GM18520 (cell line): ENCODE data around the gene KIF16B.
A peak's percentile ranks its signal among the peaks of the same experiment; 100 is the strongest.
"Not testable (repeated sequence)": the region's sequence is repeated elsewhere in the genome, so short reads cannot be mapped to it uniquely, and the experiment has no call there.

Source experiments
- ATAC-seq: cut with Tn5 transposase; IDR thresholded peaks from one replicate; pipeline ENCODE4 v1.9.1; 2021; ENCODE audit not compliant: unreplicated experiment

The KIF16B gene

DNA sequence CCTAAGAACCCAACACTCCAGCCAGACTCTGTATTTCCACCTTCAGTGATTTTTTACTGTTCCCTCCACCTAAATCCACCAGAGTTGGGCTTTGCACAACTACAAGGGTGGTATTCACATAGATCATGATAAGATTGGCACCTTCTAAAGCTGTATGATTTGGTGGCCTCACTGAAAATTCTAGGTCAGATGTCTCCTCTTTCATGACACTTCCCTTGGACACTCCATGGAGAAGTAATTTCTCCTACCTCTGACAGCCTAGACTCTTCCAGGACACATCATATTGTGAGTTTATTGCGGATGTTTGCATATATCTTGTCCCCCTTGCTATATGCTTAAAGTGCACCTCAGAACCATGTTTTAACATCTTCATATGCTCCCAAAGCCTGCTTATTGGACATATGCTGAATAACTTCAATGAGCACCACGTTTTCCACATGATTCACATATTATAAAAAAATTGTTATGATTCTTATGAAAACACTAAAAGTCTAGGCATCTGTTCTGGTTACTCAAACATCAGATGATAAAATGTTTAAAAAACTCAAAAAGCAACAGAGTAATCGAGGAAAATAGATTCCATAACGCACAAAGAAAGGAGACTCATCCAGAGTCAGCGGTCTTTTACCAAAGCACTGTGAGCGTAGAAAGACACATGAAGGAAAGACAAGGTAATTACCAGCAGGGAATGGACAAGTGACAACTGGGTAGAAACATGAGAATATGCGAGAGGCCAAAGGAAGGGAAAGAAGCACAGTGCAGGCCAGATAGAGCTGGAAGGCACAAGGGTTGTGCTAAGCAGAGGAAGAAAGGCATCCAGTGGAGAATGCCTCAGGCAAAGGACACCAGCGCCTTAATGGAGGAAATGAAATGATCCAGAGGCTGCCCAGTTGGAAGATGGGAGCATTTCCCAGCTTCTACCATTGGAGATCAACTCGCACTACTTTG, 46.5 kb downstream of the KIF16B start:
- no peak for ATAC-seq

- ATAC-seq, result not testable (repeated sequence)
These were observed 50.6 kb downstream of the KIF16B start for GRCh38 chr20:16522651-16523050.

DNA sequence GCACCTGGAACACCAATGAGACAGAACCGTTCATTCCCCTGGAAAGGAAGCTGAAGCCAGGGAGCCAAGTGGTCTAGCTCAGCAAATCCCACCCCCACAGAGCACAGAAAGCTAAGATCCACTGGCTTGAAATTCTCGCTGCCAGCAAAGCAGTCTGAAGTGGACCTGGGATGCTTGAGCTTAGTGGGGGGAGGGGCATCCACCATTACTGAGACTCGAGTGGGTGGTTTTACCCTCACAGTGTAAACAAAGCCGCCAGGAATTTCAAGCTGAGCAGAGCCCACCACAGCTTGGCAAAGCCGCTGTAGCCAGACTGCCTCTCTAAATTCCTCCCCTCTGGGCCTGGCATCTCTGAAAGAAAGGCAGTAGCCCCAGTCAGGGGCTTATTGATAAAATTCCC, 53.1 kb downstream of the KIF16B start:
- no peak for ATAC-seq

DNA sequence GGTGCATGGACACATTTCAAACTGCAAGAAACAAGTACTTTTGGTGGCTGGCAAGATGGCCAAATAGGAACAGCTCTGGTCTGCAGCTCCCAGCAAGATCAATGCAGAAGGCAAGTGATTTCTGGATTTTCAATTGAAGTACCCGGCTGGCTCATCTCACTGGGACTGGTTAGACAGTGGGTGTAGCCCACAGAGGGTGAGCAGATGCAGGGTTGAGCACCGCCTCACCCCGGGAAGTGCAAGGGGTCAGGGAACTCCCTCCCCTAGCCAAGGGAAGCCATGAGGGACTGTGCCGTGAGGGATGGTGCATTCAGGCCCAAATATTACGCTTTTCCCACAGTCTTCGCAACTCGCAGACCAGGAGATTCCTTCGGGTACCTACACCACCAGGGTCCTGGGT, 53.6 kb downstream of the KIF16B start:
- ATAC-seq, result not testable (repeated sequence)

DNA sequence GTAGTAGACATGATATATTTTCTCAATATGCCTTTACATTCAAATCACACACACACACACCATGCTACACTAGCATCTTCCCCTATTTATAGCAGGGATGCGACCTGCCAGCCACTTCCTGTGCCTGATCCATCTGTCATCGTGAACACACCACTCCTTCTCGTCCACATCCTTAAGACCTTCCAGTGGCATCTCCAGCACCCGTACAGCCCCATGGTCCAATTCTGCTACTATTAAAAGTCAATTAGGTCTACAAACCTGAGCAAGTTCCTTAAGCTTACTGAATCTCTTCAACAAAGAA, 54.5 kb downstream of the KIF16B start:
- ATAC-seq, result no peak

DNA sequence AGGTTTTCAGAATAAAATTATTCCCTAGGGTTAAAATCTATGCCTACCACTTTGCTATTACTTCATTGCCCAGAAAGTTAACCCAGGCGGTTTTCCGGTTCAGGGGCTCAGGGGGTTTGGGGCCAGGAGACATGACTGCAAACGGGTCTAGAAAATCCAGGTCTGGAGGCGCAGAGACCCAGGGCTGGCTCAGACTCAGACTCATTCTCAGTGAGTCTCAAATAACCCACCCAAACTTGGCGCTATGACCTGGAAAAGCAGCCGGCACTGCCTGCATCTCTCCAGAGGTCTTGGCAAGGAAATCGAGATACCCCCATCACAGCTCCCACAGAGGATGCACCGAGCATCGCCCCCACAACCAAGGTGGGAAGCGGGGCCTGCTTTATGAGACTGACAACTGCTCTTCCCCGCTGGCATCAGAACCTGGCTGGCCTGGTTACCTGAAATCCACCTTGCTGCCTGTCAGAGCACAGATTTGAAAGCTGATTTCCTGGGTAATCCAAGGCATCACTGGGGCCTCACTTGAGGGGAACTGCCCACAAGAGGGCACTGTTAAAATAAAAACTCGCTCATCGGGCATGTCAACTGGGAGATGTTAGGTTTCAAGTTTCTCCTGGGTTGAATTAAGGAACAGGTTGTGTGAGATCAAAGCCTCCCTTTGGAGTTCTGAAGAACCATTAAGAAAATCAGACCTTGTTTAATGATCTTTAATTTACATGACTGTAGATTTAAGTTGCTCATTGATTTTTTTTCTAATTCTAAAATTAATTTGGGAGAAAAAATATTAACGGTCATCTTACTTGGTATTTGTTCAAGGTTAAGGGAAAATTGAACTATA, 55.1 kb downstream of the KIF16B start:
- no peak for ATAC-seq

DNA sequence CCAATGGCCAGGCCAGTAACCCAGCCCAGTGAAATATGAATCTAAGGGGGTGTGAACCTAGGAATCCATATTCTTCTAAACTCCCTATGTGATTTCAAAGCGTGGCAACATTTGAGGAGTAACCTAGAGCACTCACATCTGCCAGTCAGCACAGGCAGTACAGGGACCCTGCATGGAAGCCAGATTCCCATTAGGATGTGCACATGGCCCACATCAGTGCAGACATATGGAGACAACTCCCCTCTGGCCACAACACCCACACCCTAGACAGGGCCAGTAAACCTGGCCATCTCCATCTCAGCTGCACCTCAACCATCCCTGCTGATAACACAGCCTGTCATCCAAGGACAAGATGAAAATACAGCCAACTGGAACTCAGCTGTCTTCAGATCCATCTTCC, 56.5 kb downstream of the KIF16B start:
- no peak for ATAC-seq

- no peak for ATAC-seq
These were observed 58.2 kb downstream of the KIF16B start for GRCh38 chr20:16515046-16515445.

DNA sequence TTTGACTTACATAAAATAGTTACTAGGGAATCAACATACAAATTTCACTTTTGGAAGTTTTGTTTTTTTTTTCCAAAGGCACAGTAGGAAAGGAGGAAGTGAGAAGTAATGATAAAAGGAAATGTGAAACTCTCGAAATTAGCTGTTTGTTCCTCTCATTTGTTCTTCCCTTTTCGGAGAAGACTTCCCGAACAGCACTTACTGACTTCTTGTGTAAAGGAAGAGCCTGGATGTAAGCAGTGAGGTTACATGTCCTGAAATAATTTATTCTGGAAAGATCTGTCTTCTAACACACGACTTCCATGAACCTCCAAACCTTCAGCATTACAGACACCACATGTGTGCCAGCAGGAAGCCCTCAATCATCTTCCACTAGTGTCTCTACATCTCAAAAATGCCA, 59.1 kb downstream of the KIF16B start:
- ATAC-seq, result no peak

GRCh38 chr20:16505894-16506293, 67.4 kb downstream of the KIF16B start:
- no peak for ATAC-seq

DNA sequence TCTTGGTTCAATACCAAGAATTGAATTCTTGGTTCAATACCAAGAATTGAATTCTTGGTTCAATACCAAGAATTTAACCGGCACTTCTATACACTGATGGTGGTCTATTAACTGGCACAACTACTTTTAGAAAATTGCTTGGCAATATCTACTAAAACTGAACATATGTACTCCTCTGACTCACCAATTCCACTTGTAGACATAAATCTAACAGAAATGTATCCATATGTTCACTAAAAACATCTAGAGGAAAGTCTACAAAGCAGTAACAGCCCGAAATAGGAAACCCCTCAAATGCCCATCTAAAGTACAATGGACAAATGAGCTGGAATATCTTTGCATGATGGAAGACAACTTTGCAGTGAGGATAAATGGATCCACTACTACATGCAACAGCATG, 71.9 kb downstream of the KIF16B start:
- ATAC-seq, result no peak

- ATAC-seq, result no peak
These were observed 73.1 kb downstream of the KIF16B start for GRCh38 chr20:16500197-16500596.

DNA sequence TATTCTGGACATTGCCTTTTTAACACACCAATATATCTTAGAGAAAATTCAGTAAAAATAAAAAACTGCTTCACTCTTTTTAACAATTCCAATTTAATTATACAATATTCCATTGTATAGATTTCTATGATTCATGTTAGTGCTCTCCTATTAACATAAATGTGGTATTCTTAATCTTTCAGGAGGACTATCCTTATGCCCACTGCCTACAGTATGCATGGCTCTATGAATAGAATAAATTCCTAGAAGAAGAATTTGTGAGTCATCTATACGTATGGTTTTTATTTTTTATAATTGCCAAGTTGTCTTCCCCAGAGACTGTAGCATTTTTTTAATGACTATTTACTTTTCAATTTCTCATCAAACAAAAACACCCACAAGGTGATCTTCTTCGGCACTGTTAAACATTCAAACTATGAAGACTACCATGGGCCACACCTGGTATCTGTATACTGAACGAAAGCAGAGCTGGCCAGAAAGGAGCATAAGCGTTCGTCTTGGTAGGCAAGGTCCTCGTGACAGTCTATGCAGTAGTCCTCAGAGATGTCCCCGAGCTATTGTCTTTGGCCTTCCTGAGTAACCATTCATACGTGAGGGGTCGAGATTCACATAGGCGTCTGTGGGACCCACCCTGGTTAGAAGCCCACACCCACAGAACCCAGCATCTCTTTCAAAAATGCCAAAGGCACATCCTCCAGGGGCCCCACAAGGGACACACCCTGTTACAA, 74.6 kb downstream of the KIF16B start:
- no peak for ATAC-seq

DNA sequence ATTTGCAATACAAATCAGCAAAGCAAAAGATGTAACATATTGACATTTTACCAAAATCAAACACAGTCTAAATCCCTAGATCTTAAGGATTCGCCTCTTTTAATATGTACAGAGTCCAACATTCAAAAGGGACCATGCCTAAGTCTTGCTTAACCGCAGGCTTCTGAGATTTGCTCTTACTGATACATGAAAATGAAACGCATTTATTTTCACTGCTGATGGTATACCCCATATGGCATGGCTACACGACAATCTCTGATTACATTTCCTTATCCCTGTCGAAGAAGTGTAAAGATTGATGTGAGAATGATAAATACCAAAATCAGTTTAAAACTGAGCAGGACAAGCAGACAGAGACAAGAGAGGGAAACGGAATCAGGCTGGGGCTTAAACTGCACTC, 75.4 kb downstream of the KIF16B start:
- ATAC-seq, result no peak

- no peak for ATAC-seq
These were observed 79.8 kb downstream of the KIF16B start for GRCh38 chr20:16493486-16493885.

DNA sequence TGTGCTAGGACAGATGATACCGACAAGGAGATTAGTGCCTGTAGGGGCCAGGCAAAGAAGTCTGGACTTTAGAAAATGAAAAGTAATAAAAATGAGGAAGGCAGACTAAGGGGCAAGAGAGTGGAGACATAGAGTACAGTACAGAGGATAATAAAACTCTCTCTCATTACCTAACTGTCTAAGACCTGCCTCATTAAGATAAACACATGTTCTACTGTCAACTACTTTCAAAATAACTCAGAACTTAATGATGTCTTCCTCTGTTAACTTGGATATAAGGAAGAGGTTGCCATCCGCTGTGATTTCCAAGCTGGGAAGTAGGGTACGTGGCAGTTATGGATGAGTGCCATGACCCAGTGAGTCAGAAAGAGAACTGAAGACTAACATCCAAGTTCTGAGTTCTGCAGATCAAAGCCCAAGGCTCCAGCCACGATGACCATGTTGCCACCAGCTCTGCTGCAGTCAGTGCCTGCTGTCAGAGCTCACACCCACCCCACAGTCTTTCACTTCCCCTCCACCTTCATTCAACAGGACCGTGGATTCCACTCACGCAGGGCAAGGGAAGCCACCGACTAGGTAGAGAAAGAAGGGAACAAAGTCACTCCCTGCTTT, 81.8 kb downstream of the KIF16B start:
- ATAC-seq, result peak; percentile 55

GRCh38 chr20:16490696-16491095, 82.6 kb downstream of the KIF16B start:
- ATAC-seq, result no peak

- ATAC-seq, result no peak
These were observed 84.6 kb downstream of the KIF16B start for GRCh38 chr20:16488616-16489015.

DNA sequence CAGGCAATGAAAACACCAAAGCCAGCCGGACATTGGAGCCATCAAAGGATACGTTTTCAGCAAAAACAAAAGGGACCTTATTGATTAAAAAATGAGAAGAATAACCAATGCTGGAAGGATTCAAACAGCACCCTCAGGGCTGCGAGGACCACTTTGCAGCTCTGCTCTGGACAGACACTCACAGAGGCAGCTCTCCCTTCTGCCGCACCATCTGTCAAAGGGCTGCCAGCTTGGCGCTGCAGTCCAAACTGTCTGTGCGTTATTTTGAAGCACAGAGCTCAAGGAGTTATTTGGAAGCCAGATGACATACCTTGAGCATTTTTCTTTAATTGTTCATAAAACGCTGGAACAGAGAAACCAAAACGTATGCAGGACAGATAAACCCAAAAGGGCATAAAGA, 85.2 kb downstream of the KIF16B start:
- ATAC-seq, result no peak

DNA sequence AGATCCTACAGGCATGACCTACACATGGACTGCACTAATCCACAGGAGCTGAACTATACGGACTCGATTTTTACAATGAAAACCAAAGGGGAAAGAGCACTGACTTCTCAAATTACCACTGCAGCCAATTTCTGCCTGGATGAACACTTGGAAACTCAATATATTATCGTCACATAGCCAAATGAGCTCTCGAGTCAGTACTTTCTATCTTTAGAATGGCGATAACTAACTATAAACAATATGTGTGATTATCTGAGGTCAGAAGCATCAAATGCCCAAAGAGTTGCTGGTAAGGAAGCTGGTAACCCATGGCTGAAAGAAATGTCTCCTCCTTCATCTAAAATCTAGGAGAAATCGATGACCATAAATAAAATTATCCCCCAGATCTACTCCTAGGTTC, 86.7 kb downstream of the KIF16B start:
- no peak for ATAC-seq

- ATAC-seq, result no peak
These were observed 87.8 kb downstream of the KIF16B start for GRCh38 chr20:16485401-16485800.
